ENCODE data around the gene PHLDB3. TPM values are rescaled to one million over a fixed set of nuclear protein-coding genes. Genes with fewer than 3 reads are reported as not detected.
"Not testable (repeated sequence)": the region's sequence is repeated elsewhere in the genome, so short reads cannot be mapped to it uniquely, and the experiment has no call there.

The PHLDB3 gene
- total RNA-seq, 2 experiments from 2014 or later: 13.5 to 15.2 TPM

- no peak overlapping the region for H3K4me3 Mint-ChIP-seq
- DNase-seq: peak; percentile 35
Measured at GRCh38 chr19:43439032-43439708, 65.4 kb downstream of the PHLDB3 start.

GRCh38 chr19:43438291-43439031 is 66.1 kb downstream of the PHLDB3 start:
- H3K36me3 Mint-ChIP-seq: no peaks in the 10 kb centered on the region
- intact Hi-C loops (cut with micrococcal nuclease): loop anchor here (2.0 to 10.0 kb wide), 2 partner anchors 80 to 376 kb away; no protein-coding TSS in a partner anchor
- H3K4me3 Mint-ChIP-seq: no peak overlapping the region
- peak; percentile 51 for DNase-seq
- peak overlapping the region; percentile 71 for H3K27ac Mint-ChIP-seq
- ChIA-PET CTCF (interaction anchor here (0.8 to 8.2 kb wide), 10 partner anchors 9 to 373 kb away, joined by 3 to 68 read pairs (median 4); partner anchors contain the start of gene PHLDB3), POLR2A (interaction anchor here (0.5 to 1.3 kb wide), 4 partner anchors 12 to 182 kb away, joined by 3 to 5 read pairs (median 3); no protein-coding TSS in a partner anchor)
- no peaks in the 10 kb centered on the region for H3K9me3 Mint-ChIP-seq
- H3K4me1 Mint-ChIP-seq (ENCODE audit: low read depth): peaks cover 34% of the 10 kb centered on the region
- no peaks in the 10 kb centered on the region for H3K27me3 Mint-ChIP-seq

More at GRCh38 chr19:43439032-43439708, 65.4 kb downstream of the PHLDB3 start:
- Mint-ChIP-seq H3K27ac (peak overlapping the region; percentile 71), H3K27me3 (no peaks in the 10 kb centered on the region), H3K4me1 (ENCODE audit: low read depth) (peaks cover 34% of the 10 kb centered on the region), H3K9me3 (no peaks in the 10 kb centered on the region), H3K36me3 (no peaks in the 10 kb centered on the region)
- CTCF ChIA-PET: interaction anchor here (0.8 to 8.2 kb wide), 11 partner anchors 9 to 372 kb away, joined by 3 to 68 read pairs (median 3); partner anchors contain the start of gene PHLDB3
- intact Hi-C loops (cut with micrococcal nuclease): loop anchor here (2.0 to 10.0 kb wide), 2 partner anchors 80 to 376 kb away; no protein-coding TSS in a partner anchor
- POLR2A ChIA-PET: interaction anchor here (0.5 to 1.3 kb wide), 7 partner anchors 11 to 182 kb away, joined by 3 to 7 read pairs (median 3); no protein-coding TSS in a partner anchor

GRCh38 chr19:43437712-43438111 is 66.8 kb downstream of the PHLDB3 start:
- Mint-ChIP-seq H3K27ac (peak overlapping the region; percentile 9), H3K4me3 (no peak overlapping the region), H3K9me3 (no peaks in the 10 kb centered on the region), H3K27me3 (no peaks in the 10 kb centered on the region), H3K36me3 (no peaks in the 10 kb centered on the region), H3K4me1 (ENCODE audit: low read depth) (peaks cover 41% of the 10 kb centered on the region)
- no peak for DNase-seq
- ChIA-PET POLR2A (no interaction called here), CTCF (interaction anchor here (2.7 to 8.2 kb wide), 4 partner anchors 10 to 157 kb away, joined by 7 to 68 read pairs (median 16); no protein-coding TSS in a partner anchor)
- intact Hi-C loops (cut with micrococcal nuclease): loop anchor here (2.0 to 10.0 kb wide), 2 partner anchors 81 to 377 kb away; no protein-coding TSS in a partner anchor

- H3K27me3 Mint-ChIP-seq, H3K36me3 Mint-ChIP-seq, H3K9me3 Mint-ChIP-seq, H3K4me3 Mint-ChIP-seq, POLR2A ChIA-PET, DNase-seq: not testable (repeated sequence)
- H3K27ac Mint-ChIP-seq: peak overlapping the region; percentile 18
- intact Hi-C loops (cut with micrococcal nuclease): loop anchor here (10.0 kb wide), 1 partner anchor 378 kb away; no protein-coding TSS in a partner anchor
- H3K4me1 Mint-ChIP-seq (ENCODE audit: low read depth): peaks cover 42% of the 10 kb centered on the region
- CTCF ChIA-PET: interaction anchor here (2.9 to 8.2 kb wide), 3 partner anchors 10 to 157 kb away, joined by 10 to 68 read pairs (median 53); no protein-coding TSS in a partner anchor
Measured at GRCh38 chr19:43437284-43437683, 67.3 kb downstream of the PHLDB3 start.

- no peaks in the 10 kb centered on the region for H3K27me3 Mint-ChIP-seq
- H3K4me3 Mint-ChIP-seq: no peak overlapping the region
- POLR2A ChIA-PET: no interaction called here
- H3K4me1 Mint-ChIP-seq (ENCODE audit: low read depth): peaks cover 44% of the 10 kb centered on the region
- H3K27ac Mint-ChIP-seq: no peak overlapping the region
- no peaks in the 10 kb centered on the region for H3K9me3 Mint-ChIP-seq
- CTCF ChIA-PET: interaction anchor here (5.6 to 8.2 kb wide), 2 partner anchors 11 to 84 kb away, joined by 53 to 68 read pairs; no protein-coding TSS in a partner anchor
- no peaks in the 10 kb centered on the region for H3K36me3 Mint-ChIP-seq
- DNase-seq: no peak
- intact Hi-C loops (cut with micrococcal nuclease): loop anchor here (10.0 kb wide), 1 partner anchor 379 kb away; no protein-coding TSS in a partner anchor
Measured at GRCh38 chr19:43435775-43436174, 68.8 kb downstream of the PHLDB3 start.

- no peak overlapping the region for H3K4me3 Mint-ChIP-seq
- H3K9me3 Mint-ChIP-seq: no peaks in the 10 kb centered on the region
- ChIA-PET POLR2A (no interaction called here), CTCF (interaction anchor here (1.1 to 8.2 kb wide), 4 partner anchors 8 to 121 kb away, joined by 3 to 68 read pairs (median 30); no protein-coding TSS in a partner anchor)
- no peak overlapping the region for H3K27ac Mint-ChIP-seq
- no peak for DNase-seq
- intact Hi-C loops (cut with micrococcal nuclease): loop anchor here (10.0 kb wide), 1 partner anchor 381 kb away; no protein-coding TSS in a partner anchor
- H3K27me3 Mint-ChIP-seq: no peaks in the 10 kb centered on the region
- no peaks in the 10 kb centered on the region for H3K36me3 Mint-ChIP-seq
- H3K4me1 Mint-ChIP-seq (ENCODE audit: low read depth): peaks cover 41% of the 10 kb centered on the region
Measured at GRCh38 chr19:43433689-43434088, 70.9 kb downstream of the PHLDB3 start.

- CTCF ChIA-PET: interaction anchor here (1.1 to 8.2 kb wide), 7 partner anchors 8 to 235 kb away, joined by 3 to 68 read pairs (median 7); partner anchors contain the start of gene PHLDB3
- no peaks in the 10 kb centered on the region for H3K27me3 Mint-ChIP-seq
- no peak overlapping the region for H3K27ac Mint-ChIP-seq
- H3K4me3 Mint-ChIP-seq: no peak overlapping the region
- H3K4me1 Mint-ChIP-seq (ENCODE audit: low read depth): peaks cover 37% of the 10 kb centered on the region
- no peaks in the 10 kb centered on the region for H3K36me3 Mint-ChIP-seq
- intact Hi-C loops (cut with micrococcal nuclease): loop anchor here (10.0 kb wide), 1 partner anchor 381 kb away; no protein-coding TSS in a partner anchor
- H3K9me3 Mint-ChIP-seq: no peaks in the 10 kb centered on the region
- DNase-seq: no peak
- POLR2A ChIA-PET: no interaction called here
Measured at GRCh38 chr19:43433358-43433673, 71.2 kb downstream of the PHLDB3 start.

- no peak for DNase-seq
- intact Hi-C loops (cut with micrococcal nuclease): loop anchor here (10.0 kb wide), 1 partner anchor 384 kb away; no protein-coding TSS in a partner anchor
- Mint-ChIP-seq H3K9me3 (no peaks in the 10 kb centered on the region), H3K27me3 (no peaks in the 10 kb centered on the region), H3K36me3 (no peaks in the 10 kb centered on the region), H3K4me3 (no peak overlapping the region), H3K4me1 (ENCODE audit: low read depth) (peaks cover 18% of the 10 kb centered on the region), H3K27ac (no peak overlapping the region)
- ChIA-PET CTCF (interaction anchor here (1.2 to 2.1 kb wide), 2 partner anchors 16 to 88 kb away, joined by 5 to 46 read pairs; no protein-coding TSS in a partner anchor), POLR2A (no interaction called here)
Measured at GRCh38 chr19:43430976-43431375, 73.6 kb downstream of the PHLDB3 start.

GRCh38 chr19:43430142-43430710 is 74.3 kb downstream of the PHLDB3 start:
- Mint-ChIP-seq H3K27ac (no peak overlapping the region), H3K4me3 (no peak overlapping the region), H3K9me3 (no peaks in the 10 kb centered on the region), H3K36me3 (no peaks in the 10 kb centered on the region), H3K27me3 (no peaks in the 10 kb centered on the region), H3K4me1 (ENCODE audit: low read depth) (peaks cover 16% of the 10 kb centered on the region)
- DNase-seq: no peak
- ChIA-PET POLR2A (no interaction called here), CTCF (interaction anchor here (1.2 kb wide), 1 partner anchor 17 kb away, joined by 5 read pairs; no protein-coding TSS in a partner anchor)
- intact Hi-C loops (cut with micrococcal nuclease): loop anchor here (10.0 kb wide), 1 partner anchor 385 kb away; no protein-coding TSS in a partner anchor

GRCh38 chr19:43429395-43429794 is 75.2 kb downstream of the PHLDB3 start:
- POLR2A ChIA-PET: no interaction called here
- Mint-ChIP-seq H3K9me3 (no peaks in the 10 kb centered on the region), H3K36me3 (no peaks in the 10 kb centered on the region), H3K27me3 (no peaks in the 10 kb centered on the region), H3K4me1 (ENCODE audit: low read depth) (peaks cover 16% of the 10 kb centered on the region), H3K4me3 (no peak overlapping the region), H3K27ac (no peak overlapping the region)
- DNase-seq: no peak
- intact Hi-C loops (cut with micrococcal nuclease): no loop called here
- CTCF ChIA-PET: no interaction called here

- intact Hi-C loops (cut with micrococcal nuclease): no loop called here
- Mint-ChIP-seq H3K27ac (no peak overlapping the region), H3K36me3 (no peaks in the 10 kb centered on the region), H3K9me3 (no peaks in the 10 kb centered on the region), H3K27me3 (no peaks in the 10 kb centered on the region), H3K4me3 (no peak overlapping the region), H3K4me1 (ENCODE audit: low read depth) (peaks cover 5% of the 10 kb centered on the region)
- POLR2A ChIA-PET: no interaction called here
- CTCF ChIA-PET: interaction anchor here (0.7 to 2.4 kb wide), 5 partner anchors 9 to 120 kb away, joined by 3 to 7 read pairs (median 4); no protein-coding TSS in a partner anchor
- DNase-seq: no peak
Measured at GRCh38 chr19:43425567-43426392, 78.8 kb downstream of the PHLDB3 start.
